ENCODE results near the gene ZNF536.

Gene ZNF536

GRCh38 chr19:30552593-30552992 lies 180.4 kb downstream of the ZNF536 start:
- no peaks in the 10 kb centered on the region for H4K20me1 ChIP-seq (ENCODE audit: insufficient read depth, low read length)
- H3K36me3 ChIP-seq (replicated peaks; ENCODE audit: low read depth, low read length), result no peaks in the 10 kb centered on the region
- H3K4me1 ChIP-seq (ENCODE audit: low read length), result no peaks in the 10 kb centered on the region
- no peak overlapping the region for H3K4me2 ChIP-seq (ENCODE audit: low read length)
- no peak overlapping the region for H3K27ac ChIP-seq (ENCODE audit: low read length)
- H3K4me3 ChIP-seq (ENCODE audit: low read length), result no peak overlapping the region
- TF ChIP-seq EZH2phosphoT487 (IDR thresholded peaks at IDR 0.05; ENCODE audit: low read depth) (no peak), CTCF (IDR thresholded peaks at IDR 0.05; ENCODE audit: low read depth, low read length) (no peak)
- H3K79me2 ChIP-seq (ENCODE audit: low read length), result no peaks in the 10 kb centered on the region
- H3K27me3 ChIP-seq (ENCODE audit: low read depth, low read length), result peaks cover 16% of the 10 kb centered on the region; the same call in 1 of the 2 replicates
- no peak overlapping the region for H2AFZ ChIP-seq (ENCODE audit: low read depth, low read length)
- no peak overlapping the region for H3K9ac ChIP-seq (ENCODE audit: low read length)
- H3K9me3 ChIP-seq (ENCODE audit: insufficient read depth, low read length), result no peaks in the 10 kb centered on the region

- Histone ChIP-seq H3K4me1 (ENCODE audit: low read length) (no peaks in the 10 kb centered on the region), H3K9ac (ENCODE audit: low read length) (no peak overlapping the region), H3K27me3 (ENCODE audit: low read depth, low read length) (peaks cover 7% of the 10 kb centered on the region; the same call in 1 of the 2 replicates), H3K4me3 (ENCODE audit: low read length) (no peak overlapping the region), H3K4me2 (ENCODE audit: low read length) (no peak overlapping the region), H3K27ac (ENCODE audit: low read length) (no peak overlapping the region), H3K9me3 (ENCODE audit: insufficient read depth, low read length) (no peaks in the 10 kb centered on the region), H3K36me3 (replicated peaks; ENCODE audit: low read depth, low read length) (no peaks in the 10 kb centered on the region), H3K79me2 (ENCODE audit: low read length) (no peaks in the 10 kb centered on the region), H2AFZ (ENCODE audit: low read depth, low read length) (no peak overlapping the region), H4K20me1 (ENCODE audit: insufficient read depth, low read length) (no peaks in the 10 kb centered on the region)
- TF ChIP-seq CTCF (IDR thresholded peaks at IDR 0.05; ENCODE audit: low read depth, low read length) (no peak), EZH2phosphoT487 (IDR thresholded peaks at IDR 0.05; ENCODE audit: low read depth) (no peak)
Observed at GRCh38 chr19:30555075-30555790, 183.0 kb downstream of the ZNF536 start.

GRCh38 chr19:30555791-30556110 lies 183.6 kb downstream of the ZNF536 start:
- no peak overlapping the region for H2AFZ ChIP-seq (ENCODE audit: low read depth, low read length)
- no peaks in the 10 kb centered on the region for H3K36me3 ChIP-seq (replicated peaks; ENCODE audit: low read depth, low read length)
- H4K20me1 ChIP-seq (ENCODE audit: insufficient read depth, low read length), result no peaks in the 10 kb centered on the region
- no peak overlapping the region for H3K4me2 ChIP-seq (ENCODE audit: low read length)
- no peaks in the 10 kb centered on the region for H3K4me1 ChIP-seq (ENCODE audit: low read length)
- H3K79me2 ChIP-seq (ENCODE audit: low read length), result no peaks in the 10 kb centered on the region
- H3K9me3 ChIP-seq (ENCODE audit: insufficient read depth, low read length), result no peaks in the 10 kb centered on the region
- H3K4me3 ChIP-seq (ENCODE audit: low read length), result no peak overlapping the region
- H3K27ac ChIP-seq (ENCODE audit: low read length), result no peak overlapping the region
- TF ChIP-seq CTCF (IDR thresholded peaks at IDR 0.05; ENCODE audit: low read depth, low read length) (no peak), EZH2phosphoT487 (IDR thresholded peaks at IDR 0.05; ENCODE audit: low read depth) (no peak)
- H3K27me3 ChIP-seq (ENCODE audit: low read depth, low read length), result 0 out of 2 replicates have a peak, but pooled peaks cover 7% of the 10 kb centered on the region
- H3K9ac ChIP-seq (ENCODE audit: low read length), result no peak overlapping the region

- Histone ChIP-seq H4K20me1 (ENCODE audit: insufficient read depth, low read length) (no peaks in the 10 kb centered on the region), H3K9ac (ENCODE audit: low read length) (no peak overlapping the region), H3K9me3 (ENCODE audit: insufficient read depth, low read length) (no peaks in the 10 kb centered on the region), H3K27me3 (ENCODE audit: low read depth, low read length) (0 out of 2 replicates have a peak, but pooled peaks cover 7% of the 10 kb centered on the region), H3K79me2 (ENCODE audit: low read length) (no peaks in the 10 kb centered on the region), H3K36me3 (replicated peaks; ENCODE audit: low read depth, low read length) (no peaks in the 10 kb centered on the region), H3K4me1 (ENCODE audit: low read length) (no peaks in the 10 kb centered on the region), H3K4me3 (ENCODE audit: low read length) (no peak overlapping the region), H2AFZ (ENCODE audit: low read depth, low read length) (no peak overlapping the region), H3K27ac (ENCODE audit: low read length) (no peak overlapping the region), H3K4me2 (ENCODE audit: low read length) (no peak overlapping the region)
- TF ChIP-seq EZH2phosphoT487 (IDR thresholded peaks at IDR 0.05; ENCODE audit: low read depth), result no peak
- no peak for TF ChIP-seq CTCF (IDR thresholded peaks at IDR 0.05; ENCODE audit: low read depth, low read length)
Observed at GRCh38 chr19:30556230-30556711, 184.1 kb downstream of the ZNF536 start.

Data from OCI-LY3 (cell line).